C4-2B (cell line): ENCODE data around the gene TNS1.

Experiments
- ZFX ChIP-seq: fragments of 450-650 bp; IDR thresholded peaks from 2 replicates; pipeline ENCODE4 v1.6.1; 2017
- TF ChIP-seq, protein P1 (sequence below): fragments of 450-650 bp; conservative IDR thresholded peaks from 2 replicates; pipeline ENCODE4 v1.5.1; 2017; ENCODE audit warnings: mild to moderate bottlenecking

DNA sequence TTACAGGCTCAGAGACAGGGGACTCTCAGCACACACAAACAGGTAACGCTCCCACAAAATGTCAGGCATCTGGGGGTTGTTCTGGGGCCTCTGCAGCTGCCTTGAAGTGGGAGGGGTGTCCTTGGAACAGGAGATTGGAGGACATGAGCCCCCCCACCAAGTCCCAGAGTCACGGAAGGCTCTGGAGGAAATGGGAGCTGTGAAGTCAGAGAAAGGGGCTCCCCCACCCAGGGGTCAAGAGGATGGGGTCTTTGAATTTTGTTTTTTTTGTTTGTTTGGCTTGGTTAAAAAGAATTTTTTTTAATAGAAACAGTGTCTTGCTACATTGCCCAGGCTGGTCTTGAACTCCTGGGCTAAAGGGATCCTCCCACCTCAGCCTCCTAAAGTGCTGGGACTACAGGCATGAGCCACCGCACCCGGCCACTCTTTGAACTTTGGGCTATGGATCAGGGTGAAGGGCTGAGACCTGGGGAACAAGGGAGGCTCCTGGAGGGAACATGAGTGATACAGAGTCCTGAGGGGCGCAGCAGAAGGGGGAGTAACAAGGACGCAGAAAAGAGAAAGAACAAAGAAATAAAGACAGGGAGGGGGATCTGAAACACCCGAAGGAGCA, 46.8 kb downstream of the TNS1 start:
- TF ChIP-seq, protein P1, sequence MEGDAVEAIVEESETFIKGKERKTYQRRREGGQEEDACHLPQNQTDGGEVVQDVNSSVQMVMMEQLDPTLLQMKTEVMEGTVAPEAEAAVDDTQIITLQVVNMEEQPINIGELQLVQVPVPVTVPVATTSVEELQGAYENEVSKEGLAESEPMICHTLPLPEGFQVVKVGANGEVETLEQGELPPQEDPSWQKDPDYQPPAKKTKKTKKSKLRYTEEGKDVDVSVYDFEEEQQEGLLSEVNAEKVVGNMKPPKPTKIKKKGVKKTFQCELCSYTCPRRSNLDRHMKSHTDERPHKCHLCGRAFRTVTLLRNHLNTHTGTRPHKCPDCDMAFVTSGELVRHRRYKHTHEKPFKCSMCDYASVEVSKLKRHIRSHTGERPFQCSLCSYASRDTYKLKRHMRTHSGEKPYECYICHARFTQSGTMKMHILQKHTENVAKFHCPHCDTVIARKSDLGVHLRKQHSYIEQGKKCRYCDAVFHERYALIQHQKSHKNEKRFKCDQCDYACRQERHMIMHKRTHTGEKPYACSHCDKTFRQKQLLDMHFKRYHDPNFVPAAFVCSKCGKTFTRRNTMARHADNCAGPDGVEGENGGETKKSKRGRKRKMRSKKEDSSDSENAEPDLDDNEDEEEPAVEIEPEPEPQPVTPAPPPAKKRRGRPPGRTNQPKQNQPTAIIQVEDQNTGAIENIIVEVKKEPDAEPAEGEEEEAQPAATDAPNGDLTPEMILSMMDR, result no peak
- no peak for TF ChIP-seq ZFX
